Upper lobe of left lung (tissue), 6 donors: ENCODE results near the gene CEBPA. TPM values are rescaled to one million over a fixed set of nuclear protein-coding genes. Genes with fewer than 3 reads are reported as not detected.
A peak's percentile ranks its signal among the peaks of the same experiment; 100 is the strongest.

Experiments
- ATAC-seq, 2 donors: fragments of 200-7000 bp; cut with Tn5 transposase; one replicate each; pipeline ENCODE4 v1.9.1; 2022; ENCODE audit warnings: mild to moderate bottlenecking in 2 of 2, moderate library complexity in 2 of 2; ENCODE audit not compliant: low FRiP score in 2 of 2
- DNase-seq, 2 donors: peaks; one replicate each; pipeline ENCODE4 v3.0.0-alpha.2; 2019 to 2020
- H3K27ac ChIP-seq, 4 donors: fragments of 200-600 bp; sonication (generic); one replicate each; pipeline ENCODE4 v1.5.1; 2016 to 2019
- H3K27me3 ChIP-seq, 4 donors: fragments of 200-600 bp; sonication (generic); one replicate each; pipeline ENCODE4 v1.5.1; 2017 to 2019
- H3K36me3 ChIP-seq, 4 donors: fragments of 200-600 bp; sonication (generic); one replicate each; pipeline ENCODE4 v1.5.1; 2016 to 2019
- H3K4me1 ChIP-seq, 4 donors: fragments of 200-600 bp; sonication (generic); one replicate each; pipeline ENCODE4 v1.5.1; 2018 to 2019
- H3K4me3 ChIP-seq, 4 donors: fragments of 200-600 bp; sonication (generic); one replicate each; pipeline ENCODE4 v1.5.1; 2017 to 2019; ENCODE audit warnings: mild to moderate bottlenecking in 2 of 4, moderate library complexity in 1 of 4
- H3K9me3 ChIP-seq, 4 donors: fragments of 200-600 bp; sonication (generic); one replicate each; pipeline ENCODE4 v1.5.1; 2018 to 2019
- EP300 ChIP-seq, 4 donors: sonication (generic); formaldehyde crosslinking; IDR thresholded peaks; one replicate each; pipeline ENCODE4 v1.5.1; 2017; ENCODE audit warnings: antibody characterized with exemption in 4 of 4, control low read depth in 2 of 4
- POLR2A ChIP-seq, 4 donors: fragments of 450-650 bp; IDR thresholded peaks; one replicate each; pipeline ENCODE4 v1.5.1; 2016 to 2017; ENCODE audit warnings: antibody characterized with exemption in 4 of 4, mild to moderate bottlenecking in 2 of 4
- POLR2AphosphoS5 ChIP-seq, 2 donors: sonication (generic); formaldehyde crosslinking; IDR thresholded peaks; one replicate each; pipeline ENCODE4 v1.5.1; 2017; ENCODE audit warnings: antibody characterized with exemption in 2 of 2
- WGBS, 2 donors: methylation state at CpG; one replicate each; pipeline ENCODE4 v1.1.5; 2017 to 2018; 5-methylcytosine and 5-hydroxymethylcytosine counted together
- total RNA-seq, 6 donors: library from RNA; depleted of rRNA in 4 of 6; stranded (reverse); fragments of >200 nt in 4 of 6; gene quantifications; one replicate each; pipeline versions ENCODE4 v1.1.0 to v1.2.1, GENCODE V29; 2016 to 2021
- TF ChIP-seq, protein P1 (sequence below), 6 experiments: fragments of 450-650 bp in 4 of 6; fragments of 200-600 bp in 2 of 6; sonication (generic) in 2 of 6; IDR thresholded peaks; one replicate each; pipeline ENCODE4 v1.5.1; 2016 to 2019; ENCODE audit warnings: antibody characterized with exemption in 6 of 6
- donor health status: DM: no; HTN: no; CAD: no; lungs with moderate emphysema.
- donor health status: DM: no; HTN: yes; CAD: no; lungs with severe emphysema.

CEBPA gene
- total RNA-seq, 6 donors from 2014 or later, result 53.5 to 183 (median 109) TPM

DNA sequence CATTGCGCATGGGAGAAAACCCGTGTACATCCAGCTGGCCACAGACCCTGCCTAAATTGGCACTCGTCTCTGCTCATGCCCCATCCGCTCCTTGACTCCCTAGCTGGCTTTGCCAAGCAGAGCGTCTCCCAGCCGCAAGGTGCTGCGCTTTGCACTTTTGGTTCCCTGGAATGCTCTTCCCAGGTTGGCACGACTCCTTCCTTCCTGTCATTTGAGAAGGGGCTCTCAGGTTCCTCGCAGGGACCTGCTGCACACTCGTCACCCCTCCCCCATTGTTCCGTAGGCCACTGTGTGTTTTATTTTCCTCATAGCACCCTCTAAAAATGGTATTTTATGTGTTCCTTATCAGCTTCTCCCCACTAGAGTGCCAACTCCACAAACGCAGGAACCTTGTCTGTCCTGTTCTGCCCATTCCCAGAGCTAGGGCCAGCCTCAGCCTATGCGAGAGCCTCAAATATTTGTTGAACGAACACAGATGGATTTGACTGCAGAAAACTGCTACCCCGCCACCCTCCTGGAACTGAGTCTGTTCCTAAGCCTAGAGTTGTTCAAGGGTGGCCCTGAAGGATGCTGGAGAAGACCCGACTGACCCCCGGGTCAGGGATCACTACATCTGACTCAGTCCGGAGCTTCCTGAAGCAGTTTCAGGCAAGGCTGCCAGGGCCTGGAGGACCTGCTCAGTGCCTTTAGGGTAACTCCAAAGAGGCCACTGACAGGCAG, 8.4 kb upstream of the CEBPA start:
- Histone ChIP-seq H3K9me3 (no peaks in the 10 kb centered on the region), H3K36me3 (no peaks in the 10 kb centered on the region), H3K27me3 (no peaks in the 10 kb centered on the region), H3K27ac (peak overlapping the region in 3 of 4 donors; percentile 51 to 73 (median 70)), H3K4me3 (no peak overlapping the region), H3K4me1 (peaks cover 0 to 17% (median 10%) of the 10 kb centered on the region in 4 donors)
- WGBS, 2 donors, result 48 to 59% methylated on average over 17 to 18 of the region's 18 CpGs
- TF ChIP-seq, protein P1, sequence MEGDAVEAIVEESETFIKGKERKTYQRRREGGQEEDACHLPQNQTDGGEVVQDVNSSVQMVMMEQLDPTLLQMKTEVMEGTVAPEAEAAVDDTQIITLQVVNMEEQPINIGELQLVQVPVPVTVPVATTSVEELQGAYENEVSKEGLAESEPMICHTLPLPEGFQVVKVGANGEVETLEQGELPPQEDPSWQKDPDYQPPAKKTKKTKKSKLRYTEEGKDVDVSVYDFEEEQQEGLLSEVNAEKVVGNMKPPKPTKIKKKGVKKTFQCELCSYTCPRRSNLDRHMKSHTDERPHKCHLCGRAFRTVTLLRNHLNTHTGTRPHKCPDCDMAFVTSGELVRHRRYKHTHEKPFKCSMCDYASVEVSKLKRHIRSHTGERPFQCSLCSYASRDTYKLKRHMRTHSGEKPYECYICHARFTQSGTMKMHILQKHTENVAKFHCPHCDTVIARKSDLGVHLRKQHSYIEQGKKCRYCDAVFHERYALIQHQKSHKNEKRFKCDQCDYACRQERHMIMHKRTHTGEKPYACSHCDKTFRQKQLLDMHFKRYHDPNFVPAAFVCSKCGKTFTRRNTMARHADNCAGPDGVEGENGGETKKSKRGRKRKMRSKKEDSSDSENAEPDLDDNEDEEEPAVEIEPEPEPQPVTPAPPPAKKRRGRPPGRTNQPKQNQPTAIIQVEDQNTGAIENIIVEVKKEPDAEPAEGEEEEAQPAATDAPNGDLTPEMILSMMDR (IDR thresholded peaks at IDR 0.05), result peak in 1 of 6 experiments; percentile 27
- TF ChIP-seq POLR2A (IDR thresholded peaks at IDR 0.05), result peak in 1 of 4 donors; percentile 31
- TF ChIP-seq POLR2AphosphoS5 (IDR thresholded peaks at IDR 0.05), result peak in 1 of 2 donors; percentile 9
- TF ChIP-seq EP300 (IDR thresholded peaks at IDR 0.05), result no peak
- ATAC-seq (peak; percentile 49 to 91), DNase-seq (peak in 1 of 2 donors; percentile 77)

DNA sequence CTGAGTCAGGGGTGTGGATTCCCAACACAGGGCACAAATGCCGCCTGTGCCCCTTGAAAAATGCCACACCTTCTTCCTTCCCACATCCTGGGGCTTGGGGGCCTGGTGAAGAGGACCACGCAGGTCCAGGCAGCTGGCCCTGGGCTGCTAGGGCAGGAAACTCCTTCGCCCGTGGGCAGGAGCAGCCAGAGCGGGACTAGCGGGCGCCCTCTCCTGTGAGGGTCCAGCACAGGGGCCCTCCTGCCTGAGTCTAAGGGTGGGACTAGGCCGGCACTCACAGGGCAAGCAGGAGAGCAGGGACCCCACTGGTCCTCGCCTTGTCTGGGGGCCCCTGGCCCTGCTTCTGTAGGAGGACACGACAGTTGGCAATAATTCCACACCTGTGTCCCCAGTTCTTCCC, 7.5 kb upstream of the CEBPA start:
- Histone ChIP-seq H3K9me3 (no peaks in the 10 kb centered on the region), H3K27me3 (no peaks in the 10 kb centered on the region), H3K4me1 (peaks cover 0 to 24% (median 15%) of the 10 kb centered on the region in 4 donors), H3K27ac (peak overlapping the region in 3 of 4 donors; percentile 51 to 73 (median 70)), H3K36me3 (no peaks in the 10 kb centered on the region), H3K4me3 (no peak overlapping the region)
- ATAC-seq (no peak), DNase-seq (peak in 1 of 2 donors; percentile 52)
- WGBS, 2 donors, result 75 to 78% methylated on average over 1 to 8 of the region's 10 CpGs
- TF ChIP-seq POLR2A (IDR thresholded peaks at IDR 0.05), result no peak
- TF ChIP-seq EP300 (IDR thresholded peaks at IDR 0.05), result no peak
- TF ChIP-seq, protein P1 (IDR thresholded peaks at IDR 0.05), result no peak
- TF ChIP-seq POLR2AphosphoS5 (IDR thresholded peaks at IDR 0.05), result no peak

DNA sequence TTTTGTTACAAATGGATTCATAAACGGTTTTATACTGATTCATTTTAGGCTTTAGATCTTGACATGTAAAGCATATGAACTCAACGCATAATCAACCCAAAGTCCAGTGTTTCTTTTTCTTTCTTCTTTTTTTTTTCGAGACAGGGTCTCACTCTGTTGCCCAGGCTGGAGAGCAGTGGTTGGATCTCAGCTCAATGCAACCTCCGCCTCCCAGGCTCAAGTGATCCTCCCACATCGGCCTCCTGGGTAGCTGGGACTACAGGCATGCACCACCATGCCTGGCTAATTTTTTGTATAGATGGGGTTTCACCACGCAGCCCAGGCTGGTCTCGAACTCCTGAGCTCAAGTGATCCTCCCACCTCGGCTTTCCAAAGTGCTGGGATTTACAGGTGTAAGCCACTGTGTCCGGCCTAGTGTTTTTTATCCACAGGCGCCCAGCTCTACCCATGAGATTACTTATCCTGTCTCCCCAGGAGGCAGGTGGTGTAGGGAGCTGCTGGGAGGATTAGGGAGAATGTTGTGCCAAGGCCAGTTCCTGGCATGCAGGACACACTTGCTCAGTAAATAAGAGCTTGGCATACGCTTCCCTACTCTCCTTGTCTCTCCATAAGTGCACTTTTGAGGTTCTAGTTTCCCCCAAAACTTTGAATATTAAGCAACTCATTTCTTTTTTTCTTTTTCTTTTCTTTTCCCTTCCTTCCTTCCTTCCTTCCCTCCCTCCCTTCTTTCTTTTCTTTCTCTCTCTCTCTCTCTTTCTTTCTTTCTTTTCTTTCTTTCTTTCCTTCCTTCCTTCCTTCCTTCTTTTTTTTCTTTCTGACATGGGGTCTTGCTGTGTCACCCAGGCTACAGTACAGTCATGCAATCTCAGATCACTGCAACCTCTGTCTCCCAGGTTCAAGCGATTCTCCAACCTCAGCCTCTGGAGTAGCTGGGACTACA, 4.8 kb upstream of the CEBPA start:
- no peaks in the 10 kb centered on the region for H3K36me3 ChIP-seq
- ATAC-seq (no peak), DNase-seq (peak in 1 of 2 donors; percentile 66)
- no peaks in the 10 kb centered on the region for H3K9me3 ChIP-seq
- peak overlapping the region in 1 of 4 donors; percentile 56 for H3K27ac ChIP-seq
- peaks cover 0 to 3% (median 0%) of the 10 kb centered on the region in 4 donors for H3K27me3 ChIP-seq
- 76% methylated on average over 12 of the region's 12 CpGs for WGBS, 2 donors
- no peak overlapping the region for H3K4me3 ChIP-seq
- H3K4me1 ChIP-seq, result peaks cover 12 to 47% (median 36%) of the 10 kb centered on the region in 4 donors
- TF ChIP-seq EP300 (IDR thresholded peaks at IDR 0.05) (no peak), POLR2AphosphoS5 (IDR thresholded peaks at IDR 0.05) (no peak), POLR2A (IDR thresholded peaks at IDR 0.05) (no peak)
- TF ChIP-seq, protein P1 (IDR thresholded peaks at IDR 0.05), result no peak

DNA sequence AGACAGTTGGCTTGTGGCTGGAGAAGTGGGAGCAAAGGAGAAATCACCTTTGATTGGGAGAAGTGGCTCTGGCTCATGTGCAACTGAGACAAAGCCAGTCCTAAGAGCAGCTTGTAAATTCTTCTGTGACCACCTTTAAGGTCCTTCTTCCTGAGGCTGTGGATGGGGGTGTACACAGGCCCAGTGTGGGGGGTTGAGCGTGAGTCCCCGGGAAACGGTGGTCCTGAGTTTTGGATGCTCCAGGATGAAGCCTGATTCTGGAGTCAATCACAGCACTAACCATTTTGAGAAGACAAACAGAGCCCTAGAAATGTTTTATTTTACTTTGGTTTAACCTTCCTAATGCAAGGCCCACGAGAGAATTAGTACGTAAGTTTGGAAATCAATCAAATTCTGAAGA, 3.9 kb upstream of the CEBPA start:
- WGBS, 2 donors, result 74 to 81% methylated on average over 5 of the region's 5 CpGs
- no peak for ATAC-seq

More for the DNA sequence above, 3.9 kb upstream of the CEBPA start:
- H3K27me3 ChIP-seq, result peaks cover 0 to 3% (median under 1%) of the 10 kb centered on the region in 4 donors
- H3K4me1 ChIP-seq, result peaks cover 16 to 56% (median 39%) of the 10 kb centered on the region in 4 donors
- TF ChIP-seq, protein P1 (IDR thresholded peaks at IDR 0.05), result no peak
- no peak for TF ChIP-seq POLR2AphosphoS5 (IDR thresholded peaks at IDR 0.05)
- no peak for TF ChIP-seq EP300 (IDR thresholded peaks at IDR 0.05)
- no peak for TF ChIP-seq POLR2A (IDR thresholded peaks at IDR 0.05)
- H3K27ac ChIP-seq, result peak overlapping the region in 2 of 4 donors; percentile 94 to 95
- no peaks in the 10 kb centered on the region for H3K36me3 ChIP-seq
- no peaks in the 10 kb centered on the region for H3K9me3 ChIP-seq
- no peak for DNase-seq
- H3K4me3 ChIP-seq, result no peak overlapping the region
